Liver (tissue), 9 donors: ENCODE results near the gene AJAP1. TPM values are rescaled to one million over a fixed set of nuclear protein-coding genes. Genes with fewer than 3 reads are reported as not detected.

Source experiments
- DNase-seq: peaks from one replicate; pipeline ENCODE4 v3.0.0-alpha.2; 2017; ENCODE audit warnings: low spot score
- H3K27ac ChIP-seq, 2 donors: one replicate each; pipeline ENCODE4 v1.7.0; 2013; ENCODE audit warnings: inconsistent platforms in 2 of 2, low read length in 2 of 2, control low read depth in 1 of 2, low read depth in 1 of 2, mild to moderate bottlenecking in 1 of 2
- H3K27me3 ChIP-seq, 4 donors: one replicate each; pipeline versions ENCODE4 v1.6.1 to v1.7.0; 2013; ENCODE audit warnings: low read length in 3 of 4, inconsistent platforms in 1 of 4, mild to moderate bottlenecking in 1 of 4, moderate library complexity in 1 of 4; ENCODE audit not compliant: control insufficient read depth in 4 of 4, insufficient read depth in 4 of 4
- H3K36me3 ChIP-seq, 4 donors: one replicate each; pipeline versions ENCODE4 v1.6.1 to v1.7.0; 2013; ENCODE audit warnings: low read length in 3 of 4, mild to moderate bottlenecking in 3 of 4, low read depth in 1 of 4, moderate library complexity in 1 of 4; ENCODE audit not compliant: control insufficient read depth in 4 of 4, insufficient read depth in 3 of 4
- H3K4me1 ChIP-seq, 4 donors: one replicate each; pipeline versions ENCODE4 v1.6.1 to v1.7.0; 2013; ENCODE audit warnings: low read length in 3 of 4, mild to moderate bottlenecking in 3 of 4, moderate library complexity in 1 of 4; ENCODE audit not compliant: control insufficient read depth in 4 of 4, insufficient read depth in 4 of 4
- H3K4me3 ChIP-seq, 3 donors: one replicate each; pipeline versions ENCODE4 v1.6.1 to v1.7.0; 2013; ENCODE audit warnings: low read length in 3 of 3, control low read depth in 1 of 3, low read depth in 1 of 3, mild to moderate bottlenecking in 1 of 3
- H3K9ac ChIP-seq, 2 donors: one replicate each; pipeline ENCODE4 v1.7.0; 2013; ENCODE audit warnings: low read length in 2 of 2, mild to moderate bottlenecking in 2 of 2, moderate library complexity in 2 of 2, control low read depth in 1 of 2, low read depth in 1 of 2
- H3K9me3 ChIP-seq, 4 donors: one replicate each; pipeline versions ENCODE4 v1.6.1 to v1.7.0; 2013; ENCODE audit warnings: low read length in 3 of 4; ENCODE audit not compliant: control insufficient read depth in 4 of 4
- EGR1 ChIP-seq, 2 donors: IDR thresholded peaks; 2 replicates each; pipeline ENCODE4 v1.6.1; 2016 to 2018; ENCODE audit warnings: antibody characterized with exemption in 2 of 2, low read depth in 2 of 2
- FOXA1 ChIP-seq: IDR thresholded peaks from 2 replicates; pipeline ENCODE4 v1.6.1; 2016; ENCODE audit warnings: antibody characterized with exemption
- FOXA2 ChIP-seq: IDR thresholded peaks from 2 replicates; pipeline ENCODE4 v1.6.1; 2016; ENCODE audit warnings: antibody characterized with exemption
- GABPA ChIP-seq, 2 donors: IDR thresholded peaks in 1 of 2; conservative IDR thresholded peaks in 1 of 2; 2 replicates each; pipeline ENCODE4 v1.6.1; 2016; ENCODE audit warnings: antibody characterized with exemption in 2 of 2, mild to moderate bottlenecking in 1 of 2, moderate library complexity in 1 of 2
- HNF4A ChIP-seq, 2 donors: conservative IDR thresholded peaks; 2 replicates each; pipeline ENCODE4 v1.6.1; 2016; ENCODE audit warnings: antibody characterized with exemption in 2 of 2, mild to moderate bottlenecking in 2 of 2
- HNF4G ChIP-seq: IDR thresholded peaks from 2 replicates; pipeline ENCODE4 v1.6.1; 2016; ENCODE audit warnings: antibody characterized with exemption
- RAD21 ChIP-seq, 2 donors: IDR thresholded peaks; 2 replicates each; pipeline ENCODE4 v1.6.1; 2016; ENCODE audit warnings: antibody characterized with exemption in 2 of 2, mild to moderate bottlenecking in 2 of 2
- RXRA ChIP-seq, 2 donors: IDR thresholded peaks; 2 replicates each; pipeline ENCODE4 v1.6.1; 2017 to 2018; ENCODE audit warnings: antibody characterized with exemption in 2 of 2, mild to moderate bottlenecking in 1 of 2
- SP1 ChIP-seq: IDR thresholded peaks from 2 replicates; pipeline ENCODE4 v1.6.1; 2018; ENCODE audit warnings: antibody characterized with exemption, mild to moderate bottlenecking
- TAF1 ChIP-seq: conservative IDR thresholded peaks from 2 replicates; pipeline ENCODE4 v1.6.1; 2016; ENCODE audit warnings: antibody characterized with exemption, mild to moderate bottlenecking
- YY1 ChIP-seq: IDR thresholded peaks from 2 replicates; pipeline ENCODE4 v1.6.1; 2016; ENCODE audit warnings: antibody characterized with exemption, mild to moderate bottlenecking
- WGBS: extraction: QIAGEN DNeasy Blood & Tissue Kit; methylation state at CpG from one replicate; pipeline ENCODE4 v1.1.7; 2013; 5-methylcytosine and 5-hydroxymethylcytosine counted together
- polyA plus RNA-seq, 2 donors: library from polyadenylated mRNA; stranded (reverse) in 1 of 2; unstranded in 1 of 2; fragments of 200-250 nt in 1 of 2; fragments of >200 nt in 1 of 2; fragmentation: Nextera tagmentation in 1 of 2; extraction: Ambion mirVana in 1 of 2; gene quantifications; one replicate each; pipeline versions ENCODE4 v1.2.1 to v1.2.3, GENCODE V29; 2013 to 2015
- total RNA-seq, 2 donors: library from RNA; depleted of rRNA; stranded (reverse); fragments of >200 nt; gene quantifications; one replicate each; pipeline ENCODE4 v1.2.3, GENCODE V29; 2014
- TF ChIP-seq, protein P1 (sequence below): IDR thresholded peaks from 2 replicates; pipeline ENCODE4 v1.6.1; 2016; ENCODE audit warnings: antibody characterized with exemption
- TF ChIP-seq, protein P2 (sequence below): IDR thresholded peaks from 2 replicates; pipeline ENCODE4 v1.6.1; 2016; ENCODE audit warnings: antibody characterized with exemption
- TF ChIP-seq, protein P3 (sequence below): fragments of 150-350 bp; IDR thresholded peaks from 2 replicates; pipeline ENCODE4 v1.5.1; 2017; ENCODE audit warnings: improper control_type of control experiment, low read depth, low read length; ENCODE audit not compliant: missing input control
- TF ChIP-seq, protein P4 (sequence below): IDR thresholded peaks from 2 replicates; pipeline ENCODE4 v1.6.1; 2016; ENCODE audit warnings: antibody characterized with exemption
- donor health status: healthy.
- donor health status: healthy.
- donor health status: healthy.
- donor health status: healthy.
- donor health status: healthy.

The AJAP1 gene
- total and polyA plus RNA-seq, 4 donors: under 0.01 to 0.21 (median 0.08) TPM; not detected in 1

DNA sequence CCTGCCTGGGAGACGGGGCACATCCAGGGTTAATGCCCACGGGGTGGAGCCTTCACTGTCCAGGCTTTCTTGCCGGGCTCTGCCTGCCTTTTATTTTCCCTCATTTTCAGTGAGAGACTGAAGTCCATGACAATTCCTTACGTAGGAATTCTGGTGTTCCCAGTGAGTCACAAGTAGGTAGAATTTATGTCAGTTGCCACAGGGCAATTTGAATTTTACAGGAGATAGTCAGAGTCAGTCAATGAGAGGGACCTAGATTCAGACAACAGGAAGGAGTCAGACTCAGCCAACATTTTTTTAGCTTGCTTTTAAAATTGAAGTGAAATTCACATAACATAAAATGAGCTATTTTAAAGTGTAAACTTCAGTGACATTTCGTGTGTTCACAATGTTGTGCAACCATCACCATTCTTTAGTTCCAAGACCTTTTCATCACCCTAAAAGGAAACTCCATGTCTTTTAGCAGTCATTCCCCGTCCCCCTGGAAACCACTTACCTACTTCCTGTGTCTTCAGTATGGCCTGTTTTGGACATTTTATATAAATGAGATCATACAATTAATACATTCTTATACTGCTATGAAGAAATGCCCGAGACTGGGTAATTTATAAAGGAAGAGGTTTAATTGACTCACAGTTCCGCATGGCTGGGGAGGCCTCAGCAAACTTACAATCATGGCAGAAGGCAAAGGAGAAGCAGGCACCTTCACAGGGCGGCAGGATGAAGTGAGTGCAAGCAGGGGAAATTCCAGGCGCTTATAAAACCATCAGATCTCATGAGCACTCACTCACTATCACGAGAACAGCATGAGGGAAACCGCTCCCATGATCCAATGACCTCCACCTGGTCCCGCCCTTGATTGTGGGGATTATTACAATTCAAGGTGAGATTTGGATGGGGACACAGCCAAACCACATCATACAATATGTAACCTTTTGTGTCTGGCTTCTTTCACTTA, 14.6 kb downstream of the AJAP1 start:
- Histone ChIP-seq H3K9me3 (no peaks in the 10 kb centered on the region), H3K36me3 (no peaks in the 10 kb centered on the region), H3K27me3 (peaks cover 0 to 7% (median 0%) of the 10 kb centered on the region in 4 donors), H3K9ac (no peak overlapping the region), H3K4me3 (no peak overlapping the region), H3K27ac (no peak overlapping the region), H3K4me1 (no peaks in the 10 kb centered on the region)
- no peak for DNase-seq
- 57% methylated on average over 13 of the region's 13 CpGs for WGBS
- TF ChIP-seq YY1 (no peak), FOXA2 (no peak), RXRA (IDR thresholded peaks at IDR 0.05) (no peak), TAF1 (no peak)
- TF ChIP-seq, protein P1, sequence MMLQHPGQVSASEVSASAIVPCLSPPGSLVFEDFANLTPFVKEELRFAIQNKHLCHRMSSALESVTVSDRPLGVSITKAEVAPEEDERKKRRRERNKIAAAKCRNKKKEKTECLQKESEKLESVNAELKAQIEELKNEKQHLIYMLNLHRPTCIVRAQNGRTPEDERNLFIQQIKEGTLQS: no peak
- TF ChIP-seq, protein P2, sequence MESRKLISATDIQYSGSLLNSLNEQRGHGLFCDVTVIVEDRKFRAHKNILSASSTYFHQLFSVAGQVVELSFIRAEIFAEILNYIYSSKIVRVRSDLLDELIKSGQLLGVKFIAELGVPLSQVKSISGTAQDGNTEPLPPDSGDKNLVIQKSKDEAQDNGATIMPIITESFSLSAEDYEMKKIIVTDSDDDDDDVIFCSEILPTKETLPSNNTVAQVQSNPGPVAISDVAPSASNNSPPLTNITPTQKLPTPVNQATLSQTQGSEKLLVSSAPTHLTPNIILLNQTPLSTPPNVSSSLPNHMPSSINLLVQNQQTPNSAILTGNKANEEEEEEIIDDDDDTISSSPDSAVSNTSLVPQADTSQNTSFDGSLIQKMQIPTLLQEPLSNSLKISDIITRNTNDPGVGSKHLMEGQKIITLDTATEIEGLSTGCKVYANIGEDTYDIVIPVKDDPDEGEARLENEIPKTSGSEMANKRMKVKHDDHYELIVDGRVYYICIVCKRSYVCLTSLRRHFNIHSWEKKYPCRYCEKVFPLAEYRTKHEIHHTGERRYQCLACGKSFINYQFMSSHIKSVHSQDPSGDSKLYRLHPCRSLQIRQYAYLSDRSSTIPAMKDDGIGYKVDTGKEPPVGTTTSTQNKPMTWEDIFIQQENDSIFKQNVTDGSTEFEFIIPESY: no peak

DNA sequence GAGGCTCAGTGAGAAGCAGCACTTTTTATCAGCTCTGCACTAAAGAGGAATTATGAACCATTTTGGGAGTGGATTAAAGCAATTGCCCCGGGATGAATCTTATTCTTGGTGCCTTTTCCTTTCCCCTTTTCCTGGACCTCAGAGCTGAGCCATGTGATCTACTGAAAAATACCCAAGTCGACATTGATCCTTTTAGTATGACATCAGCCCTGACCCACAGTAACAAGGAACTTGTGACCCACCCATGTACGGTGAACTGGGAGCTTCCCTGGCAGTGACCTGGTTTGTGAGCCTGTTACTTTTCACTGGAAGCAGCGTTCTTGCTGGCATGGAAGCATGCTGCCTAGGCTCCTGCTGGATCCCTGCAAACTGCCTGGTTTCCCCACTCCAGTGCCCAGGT, 15.9 kb downstream of the AJAP1 start:
- no peak overlapping the region for H3K27ac ChIP-seq
- peaks cover 0 to 4% (median 0%) of the 10 kb centered on the region in 4 donors for H3K27me3 ChIP-seq
- H3K9ac ChIP-seq: no peak overlapping the region
- TF ChIP-seq RAD21 (IDR thresholded peaks at IDR 0.05): no peak
- TF ChIP-seq GABPA (IDR thresholded peaks at IDR 0.05 in 1 of 2, conservative IDR thresholded peaks at IDR 0.05 in 1 of 2): no peak
- TF ChIP-seq, protein P3, sequence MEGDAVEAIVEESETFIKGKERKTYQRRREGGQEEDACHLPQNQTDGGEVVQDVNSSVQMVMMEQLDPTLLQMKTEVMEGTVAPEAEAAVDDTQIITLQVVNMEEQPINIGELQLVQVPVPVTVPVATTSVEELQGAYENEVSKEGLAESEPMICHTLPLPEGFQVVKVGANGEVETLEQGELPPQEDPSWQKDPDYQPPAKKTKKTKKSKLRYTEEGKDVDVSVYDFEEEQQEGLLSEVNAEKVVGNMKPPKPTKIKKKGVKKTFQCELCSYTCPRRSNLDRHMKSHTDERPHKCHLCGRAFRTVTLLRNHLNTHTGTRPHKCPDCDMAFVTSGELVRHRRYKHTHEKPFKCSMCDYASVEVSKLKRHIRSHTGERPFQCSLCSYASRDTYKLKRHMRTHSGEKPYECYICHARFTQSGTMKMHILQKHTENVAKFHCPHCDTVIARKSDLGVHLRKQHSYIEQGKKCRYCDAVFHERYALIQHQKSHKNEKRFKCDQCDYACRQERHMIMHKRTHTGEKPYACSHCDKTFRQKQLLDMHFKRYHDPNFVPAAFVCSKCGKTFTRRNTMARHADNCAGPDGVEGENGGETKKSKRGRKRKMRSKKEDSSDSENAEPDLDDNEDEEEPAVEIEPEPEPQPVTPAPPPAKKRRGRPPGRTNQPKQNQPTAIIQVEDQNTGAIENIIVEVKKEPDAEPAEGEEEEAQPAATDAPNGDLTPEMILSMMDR: no peak
- no peak for TF ChIP-seq SP1
- TF ChIP-seq EGR1 (IDR thresholded peaks at IDR 0.05; ENCODE audit: low read depth in 2 of 2): no peak
- TF ChIP-seq HNF4G: no peak
- TF ChIP-seq HNF4A (conservative IDR thresholded peaks at IDR 0.05): no peak
- no peaks in the 10 kb centered on the region for H3K36me3 ChIP-seq
- no peak for DNase-seq
- H3K4me3 ChIP-seq: no peak overlapping the region
- no peaks in the 10 kb centered on the region for H3K4me1 ChIP-seq
- H3K9me3 ChIP-seq: no peaks in the 10 kb centered on the region
- WGBS: 66% methylated on average over 4 of the region's 4 CpGs

DNA sequence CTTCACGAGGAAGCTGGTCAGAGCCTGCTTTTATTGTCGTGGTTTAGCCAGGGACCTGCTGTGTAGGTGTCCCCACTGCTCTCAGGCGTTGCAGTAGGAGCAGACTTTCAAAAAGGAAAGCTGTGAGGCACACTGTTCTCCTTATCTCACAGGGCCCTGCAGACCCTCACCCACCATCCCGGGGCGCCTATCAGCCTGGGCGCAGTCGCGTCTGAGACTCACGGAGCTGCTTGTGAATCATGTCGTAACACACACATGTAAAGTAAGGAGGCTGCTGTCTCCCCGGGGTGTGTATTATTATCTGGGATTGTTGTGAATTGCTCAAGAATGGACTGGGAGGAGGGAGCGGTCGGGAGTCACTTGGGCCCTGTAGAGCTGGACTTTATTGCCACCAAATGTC, 17.4 kb downstream of the AJAP1 start:
- WGBS: 78% methylated on average over 13 of the region's 13 CpGs
- H3K9ac ChIP-seq: no peak overlapping the region
- peaks cover 0 to 4% (median 0%) of the 10 kb centered on the region in 4 donors for H3K27me3 ChIP-seq
- no peaks in the 10 kb centered on the region for H3K4me1 ChIP-seq
- no peaks in the 10 kb centered on the region for H3K36me3 ChIP-seq
- DNase-seq: no peak
- no peaks in the 10 kb centered on the region for H3K9me3 ChIP-seq
- TF ChIP-seq RAD21 (IDR thresholded peaks at IDR 0.05) (no peak), GABPA (IDR thresholded peaks at IDR 0.05 in 1 of 2, conservative IDR thresholded peaks at IDR 0.05 in 1 of 2) (no peak), RXRA (IDR thresholded peaks at IDR 0.05) (no peak), FOXA1 (no peak)
- TF ChIP-seq, protein P3: no peak
- TF ChIP-seq, protein P4, sequence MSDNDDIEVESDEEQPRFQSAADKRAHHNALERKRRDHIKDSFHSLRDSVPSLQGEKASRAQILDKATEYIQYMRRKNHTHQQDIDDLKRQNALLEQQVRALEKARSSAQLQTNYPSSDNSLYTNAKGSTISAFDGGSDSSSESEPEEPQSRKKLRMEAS: no peak
- H3K4me3 ChIP-seq: no peak overlapping the region
- no peak overlapping the region for H3K27ac ChIP-seq
